Adrenal gland (tissue), 12 donors: ENCODE results near the gene SORBS2. TPM values are rescaled to one million over a fixed set of nuclear protein-coding genes. Genes with fewer than 3 reads are reported as not detected.

Experiments
- DNase-seq, 7 donors: peaks; one replicate each; pipeline ENCODE4 v3.0.0-alpha.2; 2019 to 2020
- H3K27ac ChIP-seq, 5 donors: fragments of 200-600 bp; sonication (generic) in 4 of 5; 1 replicate in 3 of 5; 2 replicates in 2 of 5; pipeline versions ENCODE4 v1.5.1 to v1.8.0; 2016 to 2020; ENCODE audit warnings: mild to moderate bottlenecking in 1 of 5
- H3K27me3 ChIP-seq: fragments of 200-600 bp; 2 replicates; pipeline ENCODE4 v1.8.0; 2021
- H3K36me3 ChIP-seq, 2 donors: fragments of 200-600 bp; replicated peaks in 1 of 2; 1 replicate in 1 of 2; 2 replicates in 1 of 2; pipeline versions ENCODE4 v1.5.1 to v1.8.0; 2018 to 2022
- H3K4me1 ChIP-seq, 2 donors: fragments of 200-600 bp; replicated peaks in 1 of 2; 1 replicate in 1 of 2; 2 replicates in 1 of 2; pipeline versions ENCODE4 v1.5.1 to v1.8.0; 2018 to 2021
- H3K4me3 ChIP-seq, 4 donors: fragments of 200-600 bp; sonication (generic) in 3 of 4; one replicate each; pipeline ENCODE4 v1.5.1; 2016 to 2018
- H3K9me3 ChIP-seq, 3 donors: fragments of 200-600 bp; sonication (generic) in 1 of 3; replicated peaks in 1 of 3; 1 replicate in 2 of 3; 2 replicates in 1 of 3; pipeline versions ENCODE4 v1.5.1 to v1.8.0; 2016 to 2021
- CTCF ChIP-seq, 6 experiments: fragments of 450-650 bp in 4 of 6; fragments of 200-600 bp in 2 of 6; sonication (generic) in 1 of 6; IDR thresholded peaks; 1 replicate in 5 of 6; 2 replicates in 1 of 6; pipeline versions ENCODE4 v1.5.1 to v1.8.0; 2016 to 2021; ENCODE audit warnings: antibody characterized with exemption in 6 of 6, mild to moderate bottlenecking in 2 of 6, moderate library complexity in 1 of 6
- POLR2A ChIP-seq, 2 donors: fragments of 450-650 bp; IDR thresholded peaks; one replicate each; pipeline ENCODE4 v1.6.1; 2017; ENCODE audit warnings: antibody characterized with exemption in 2 of 2, mild to moderate bottlenecking in 2 of 2, moderate library complexity in 1 of 2
- WGBS, 4 donors: extraction: QIAGEN DNeasy Blood & Tissue Kit in 2 of 4; methylation state at CpG; one replicate each; pipeline versions ENCODE4 v1.1.5 to v1.1.7; 2013 to 2017; 5-methylcytosine and 5-hydroxymethylcytosine counted together
- intact Hi-C, 2 donors: fragments of 100-400 bp; cut with DNase I; formaldehyde crosslinking; loops; one replicate each; pipeline versions ENCODE4 v1.14.1 to v1.15.0; 2022 to 2023
- polyA plus RNA-seq, 3 donors: library from polyadenylated mRNA; stranded (reverse); fragments of 200-250 nt in 2 of 3; fragments of 350-450 nt in 1 of 3; fragmentation: Illumina TruSeq in 1 of 3; extraction: RNeasy Lipid Tissue Mini Kit (QIAGEN cat#74804) in 1 of 3; gene quantifications; one replicate each; pipeline ENCODE4 v1.2.3, GENCODE V29; 2013 to 2014
- total RNA-seq, 9 donors: library from RNA; depleted of rRNA in 4 of 9; stranded (reverse); fragments of >200 nt in 4 of 9; fragments of 120-200 nt in 1 of 9; fragmentation: NEBNext Ultra II Directional in 1 of 9; extraction: Animal tissue kit (Norgen Biotek cat#: 25700) in 1 of 9; gene quantifications; one replicate each; pipeline versions ENCODE4 v1.1.0 to v1.2.4, GENCODE V29; 2013 to 2023
- donor health status: healthy with polysubstance abuse.
- donor health status: Bipolar disorder and iron deficiency.
- donor health status: DM: yes; HTN: yes; CAD: no.
- donor health status: DM: no; HTN: no; CAD: no.
- donor health status: DM: no; HTN: no; CAD: no.
- donor health status: DM: yes; HTN: yes; CAD: no.

The SORBS2 gene
- total and polyA plus RNA-seq, 12 donors, result 126 to 875 (median 582) TPM

- Histone ChIP-seq H3K4me3 (no peak overlapping the region), H3K36me3 (no peaks in the 10 kb centered on the region), H3K27me3 (no peaks in the 10 kb centered on the region), H3K27ac (no peak overlapping the region), H3K9me3 (no peaks in the 10 kb centered on the region), H3K4me1 (peaks cover 11 to 35% of the 10 kb centered on the region in 2 donors)
- TF ChIP-seq CTCF (IDR thresholded peaks at IDR 0.05) (no peak), POLR2A (IDR thresholded peaks at IDR 0.05) (no peak)
- intact Hi-C loops, result no loop called here
- no peak for DNase-seq
- WGBS, 4 donors, result 90 to 96% (median 93%) methylated on average over 3 of the region's 3 CpGs
Observed at GRCh38 chr4:185779517-185779916, 32.5 kb downstream of the SORBS2 start.

DNA sequence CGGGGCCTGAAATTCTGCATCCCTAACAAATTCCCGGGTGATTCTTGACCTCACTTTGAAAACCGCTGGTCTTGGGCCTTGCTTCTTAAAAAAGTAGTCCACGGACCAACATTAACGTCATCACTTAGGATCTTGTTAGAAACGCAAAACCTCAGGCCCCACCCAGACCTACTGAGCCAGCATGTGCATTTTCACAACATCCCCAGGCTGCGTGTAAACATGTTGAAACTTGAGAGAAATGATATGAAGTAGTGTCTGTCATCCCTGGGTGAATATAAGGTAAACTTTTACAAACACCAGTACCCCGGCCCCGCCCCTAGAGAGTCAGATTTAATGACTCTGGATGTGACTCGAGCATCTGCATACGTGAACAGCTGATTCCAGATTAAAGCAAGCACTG is 33.7 kb downstream of the SORBS2 start:
- Histone ChIP-seq H3K4me1 (peaks cover 9 to 39% of the 10 kb centered on the region in 2 donors), H3K9me3 (no peaks in the 10 kb centered on the region), H3K27me3 (no peaks in the 10 kb centered on the region), H3K4me3 (no peak overlapping the region), H3K27ac (no peak overlapping the region), H3K36me3 (no peaks in the 10 kb centered on the region)
- WGBS, 4 donors, result 94 to 97% (median 94%) methylated on average over 11 of the region's 11 CpGs
- TF ChIP-seq POLR2A (IDR thresholded peaks at IDR 0.05) (no peak), CTCF (IDR thresholded peaks at IDR 0.05) (no peak)
- intact Hi-C loops, result no loop called here
- no peak for DNase-seq

DNA sequence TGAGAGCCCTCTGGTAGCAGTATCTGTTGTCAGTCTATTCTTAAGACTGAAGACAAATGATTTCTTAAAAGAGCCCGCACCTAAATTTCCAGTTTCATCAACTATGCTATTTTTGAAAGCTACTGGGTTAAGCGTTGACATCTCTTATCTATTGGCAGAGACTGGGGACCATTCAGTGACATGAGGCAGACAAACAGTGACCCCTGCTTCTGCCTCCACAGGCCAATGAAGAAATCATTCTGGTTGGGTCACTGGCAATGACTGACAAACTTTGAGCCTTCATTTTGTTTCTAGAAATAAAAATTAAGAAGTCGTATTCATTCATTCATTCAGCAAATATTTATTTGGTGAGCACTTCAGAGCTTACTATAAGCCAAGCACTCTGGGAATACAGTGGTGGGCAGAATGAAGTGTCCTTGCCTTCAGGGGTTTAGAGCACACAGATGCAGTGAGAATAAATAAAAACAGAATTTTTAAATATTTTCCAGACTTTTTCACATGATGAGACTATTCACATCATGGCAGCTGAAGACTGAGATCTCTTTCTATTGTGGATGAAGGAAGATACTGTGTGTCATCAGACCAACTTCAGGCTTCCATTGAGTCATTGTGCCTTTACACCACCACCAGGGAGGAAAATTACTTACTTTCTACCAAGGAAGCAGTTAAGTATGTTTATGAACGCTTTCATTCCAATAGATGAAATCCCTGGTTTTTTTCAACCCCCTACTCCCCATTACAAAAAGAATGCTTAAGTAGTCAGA is 36.0 kb downstream of the SORBS2 start:
- Histone ChIP-seq H3K27me3 (no peaks in the 10 kb centered on the region), H3K27ac (peak overlapping the region; percentile 22 to 90 (median 85)), H3K4me3 (peak overlapping the region in 1 of 4 donors; percentile 46), H3K9me3 (no peaks in the 10 kb centered on the region), H3K36me3 (no peaks in the 10 kb centered on the region), H3K4me1 (peaks cover 15 to 49% of the 10 kb centered on the region in 2 donors)
- WGBS, 4 donors, result 51 to 60% (median 54%) methylated on average over 4 of the region's 4 CpGs
- intact Hi-C loops, result no loop called here
- TF ChIP-seq CTCF (IDR thresholded peaks at IDR 0.05), result no peak
- no peak for TF ChIP-seq POLR2A (IDR thresholded peaks at IDR 0.05)
- peak in 1 of 7 donors; percentile 53 for DNase-seq

DNA sequence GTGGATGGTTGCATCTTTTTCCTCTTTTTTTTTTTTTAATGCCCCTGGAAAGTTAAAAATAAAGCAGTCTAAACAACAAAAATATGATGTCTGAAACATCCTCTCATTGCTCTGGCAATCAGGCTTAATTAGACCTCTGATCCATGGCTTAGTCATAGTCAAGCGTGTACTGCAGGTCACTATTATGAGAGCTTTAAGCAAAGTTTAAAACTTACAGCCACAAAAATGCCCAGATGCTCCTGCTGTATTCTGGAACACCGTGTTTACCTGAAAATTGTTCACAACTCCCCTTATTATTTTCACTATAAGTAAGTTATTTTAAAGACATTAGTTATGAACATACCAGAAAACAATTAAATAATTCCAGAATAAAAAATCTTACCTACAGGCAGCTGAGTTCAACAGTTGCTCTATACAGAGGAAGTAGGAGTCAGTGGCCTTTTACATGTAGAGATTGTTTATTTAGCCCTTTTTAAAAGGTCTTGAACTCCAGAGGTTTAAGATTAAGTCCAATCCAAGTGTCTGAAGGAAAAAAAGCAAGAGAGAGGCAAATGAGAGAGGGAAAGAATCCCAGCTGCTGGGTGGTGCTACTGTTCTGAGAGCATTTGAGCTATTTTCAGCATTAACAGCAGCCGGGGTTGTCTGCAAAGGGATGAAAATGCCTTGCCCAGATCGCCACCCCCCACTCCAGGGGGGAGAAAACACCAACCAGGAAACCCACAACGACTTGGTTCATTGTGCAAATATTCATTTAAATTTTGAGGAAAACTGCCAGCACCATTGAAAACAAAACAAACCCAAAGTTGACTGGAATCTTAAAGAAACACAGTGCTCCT is 36.9 kb downstream of the SORBS2 start:
- H3K27me3 ChIP-seq, result no peaks in the 10 kb centered on the region
- peaks cover 15 to 49% of the 10 kb centered on the region in 2 donors for H3K4me1 ChIP-seq
- intact Hi-C loops, result no loop called here
- H3K36me3 ChIP-seq, result no peaks in the 10 kb centered on the region
- TF ChIP-seq POLR2A (IDR thresholded peaks at IDR 0.05), result peak in 1 of 2 donors; percentile 75
- no peak for TF ChIP-seq CTCF (IDR thresholded peaks at IDR 0.05)
- peak; percentile 63 to 84 (median 71) for DNase-seq
- H3K4me3 ChIP-seq, result peak overlapping the region in 2 of 4 donors; percentile 31 to 46
- WGBS, 4 donors, result 5 to 10% (median 8%) methylated on average over 5 of the region's 5 CpGs
- no peaks in the 10 kb centered on the region for H3K9me3 ChIP-seq
- peak overlapping the region; percentile 22 to 90 (median 85) for H3K27ac ChIP-seq
